Fibroblast of villous mesenchyme (primary cell): ENCODE results near the gene CACHD1. TPM values are rescaled to one million over a fixed set of nuclear protein-coding genes. Genes with fewer than 3 reads are reported as not detected.

Experiments used
- DNase-seq: peaks from one replicate; pipeline ENCODE4 v3.0.0-alpha.2; 2010; ENCODE audit warnings: low read depth
- H3K4me3 ChIP-seq: 2 replicates; pipeline ENCODE4 v1.5.1; 2011; ENCODE audit warnings: low read depth, mild to moderate bottlenecking, low read length
- CTCF ChIP-seq: IDR thresholded peaks from 2 replicates; pipeline ENCODE4 v1.5.1; 2012; ENCODE audit warnings: low read depth, mild to moderate bottlenecking, low read length; ENCODE audit not compliant: insufficient read depth
- total RNA-seq: library from RNA; depleted of rRNA; stranded (reverse); fragments of >200 nt; gene quantifications from 2 replicates; pipeline ENCODE4 v1.2.3, GENCODE V29; 2012

Gene CACHD1
- total RNA-seq, 1 donor = 11.2 TPM

GRCh38 chr1:64433308-64433707 is 36.6 kb upstream of the CACHD1 start:
- no peak for DNase-seq
- no peak for TF ChIP-seq CTCF
- H3K4me3 ChIP-seq = no peak overlapping the region

GRCh38 chr1:64433747-64434146 is 36.2 kb upstream of the CACHD1 start:
- TF ChIP-seq CTCF = no peak
- H3K4me3 ChIP-seq = no peak overlapping the region
- no peak for DNase-seq

- no peak for DNase-seq
- TF ChIP-seq CTCF = no peak
- H3K4me3 ChIP-seq = no peak overlapping the region
Observed at GRCh38 chr1:64435000-64435399, 34.9 kb upstream of the CACHD1 start.

- no peak for TF ChIP-seq CTCF
- no peak overlapping the region for H3K4me3 ChIP-seq
- DNase-seq = peak; percentile 4
Observed at GRCh38 chr1:64437453-64437852, 32.5 kb upstream of the CACHD1 start.

GRCh38 chr1:64440183-64440826 is 29.6 kb upstream of the CACHD1 start:
- no peak overlapping the region for H3K4me3 ChIP-seq
- DNase-seq = no peak
- no peak for TF ChIP-seq CTCF

- no peak for DNase-seq
- H3K4me3 ChIP-seq = no peak overlapping the region
- TF ChIP-seq CTCF = no peak
Observed at GRCh38 chr1:64451440-64451839, 18.5 kb upstream of the CACHD1 start.

- no peak for DNase-seq
- TF ChIP-seq CTCF = no peak
Observed at GRCh38 chr1:64453688-64454087, 16.2 kb upstream of the CACHD1 start.

More at GRCh38 chr1:64453688-64454087, 16.2 kb upstream of the CACHD1 start:
- no peak overlapping the region for H3K4me3 ChIP-seq
